GM18861 (cell line): ENCODE measurements around the gene MPDZ.

Source experiments
- ATAC-seq: cut with Tn5 transposase; IDR thresholded peaks from one replicate; pipeline ENCODE4 v1.9.1; 2021; ENCODE audit not compliant: unreplicated experiment

Gene MPDZ

GRCh38 chr9:13189362-13189761 lies 90.1 kb downstream of the MPDZ start:
- no peak for ATAC-seq

GRCh38 chr9:13186774-13187173 lies 92.7 kb downstream of the MPDZ start:
- ATAC-seq: no peak

DNA sequence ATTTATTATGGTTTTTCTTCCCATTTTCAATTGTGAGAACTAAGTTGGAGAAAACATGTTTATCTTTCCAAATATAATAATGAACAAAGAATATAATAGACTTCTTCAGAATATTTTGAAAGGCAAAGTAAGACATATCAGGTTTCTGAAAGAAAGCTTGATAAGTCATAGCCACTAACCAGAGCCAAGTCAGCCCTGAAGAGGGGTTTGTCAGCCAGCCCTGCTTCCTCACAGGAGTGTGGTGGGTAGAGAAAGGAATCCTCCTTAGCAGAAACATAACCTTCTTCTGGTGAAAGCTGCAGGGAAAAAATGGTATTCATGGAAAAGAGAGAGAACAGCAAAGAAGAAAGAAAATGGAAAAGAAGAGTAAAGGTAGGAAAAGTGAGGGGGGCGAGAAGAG lies 93.4 kb downstream of the MPDZ start:
- ATAC-seq: no peak

- ATAC-seq: no peak
Measured at GRCh38 chr9:13181652-13182051, 97.8 kb downstream of the MPDZ start.

DNA sequence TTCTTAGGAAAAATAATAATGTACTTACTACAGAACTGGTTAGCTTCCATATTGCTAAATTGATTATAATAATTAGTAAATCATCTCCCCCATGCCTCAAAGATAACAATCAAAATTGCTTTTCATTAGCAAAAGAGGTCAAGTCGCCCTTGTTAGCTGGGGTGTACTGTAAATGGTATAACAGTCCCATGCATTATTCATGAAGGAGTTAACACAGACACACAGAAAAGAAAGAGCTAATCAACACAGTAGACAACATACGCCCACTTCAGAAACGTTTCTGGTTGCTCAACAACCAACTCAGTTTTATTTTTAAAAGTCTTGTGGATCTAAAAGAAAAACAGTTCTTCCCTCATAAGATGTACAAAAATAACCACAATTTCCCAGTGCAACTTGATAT lies 100.2 kb downstream of the MPDZ start:
- ATAC-seq: no peak

- no peak for ATAC-seq
Measured at GRCh38 chr9:13175732-13176131, 103.8 kb downstream of the MPDZ start.

DNA sequence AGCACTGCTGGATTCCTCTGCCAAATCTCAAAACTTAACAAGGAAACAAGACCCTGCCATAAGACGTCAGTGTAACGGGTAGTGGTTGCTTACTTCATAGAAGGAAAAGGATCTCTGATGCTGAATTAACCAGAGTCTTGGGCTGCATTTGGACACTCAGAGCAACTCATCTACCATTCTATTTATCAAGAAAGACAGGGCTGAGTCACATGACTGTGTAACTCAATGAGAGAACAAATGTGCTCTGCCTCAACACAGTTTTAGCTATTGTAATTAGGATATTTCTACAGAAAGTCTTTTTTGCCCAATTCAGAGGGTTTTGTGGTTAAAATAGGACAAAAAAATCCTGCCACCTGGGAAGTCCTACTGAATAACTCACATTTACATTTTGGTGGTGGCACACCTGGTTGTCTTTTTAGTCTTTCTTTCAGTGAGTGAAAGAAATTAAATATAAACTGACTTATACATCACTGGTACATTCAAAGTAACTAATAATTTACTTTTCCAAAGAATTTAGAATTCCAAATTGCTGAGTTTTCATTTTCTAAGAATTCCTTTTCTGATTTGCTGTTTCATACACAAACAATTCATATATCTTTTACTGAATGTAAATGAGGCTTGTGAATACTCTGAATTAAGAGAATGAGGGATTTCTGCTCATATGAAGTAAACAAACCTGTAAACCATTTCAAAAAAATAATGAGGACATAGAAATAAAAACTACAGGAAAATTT lies 104.4 kb downstream of the MPDZ start:
- no peak for ATAC-seq

DNA sequence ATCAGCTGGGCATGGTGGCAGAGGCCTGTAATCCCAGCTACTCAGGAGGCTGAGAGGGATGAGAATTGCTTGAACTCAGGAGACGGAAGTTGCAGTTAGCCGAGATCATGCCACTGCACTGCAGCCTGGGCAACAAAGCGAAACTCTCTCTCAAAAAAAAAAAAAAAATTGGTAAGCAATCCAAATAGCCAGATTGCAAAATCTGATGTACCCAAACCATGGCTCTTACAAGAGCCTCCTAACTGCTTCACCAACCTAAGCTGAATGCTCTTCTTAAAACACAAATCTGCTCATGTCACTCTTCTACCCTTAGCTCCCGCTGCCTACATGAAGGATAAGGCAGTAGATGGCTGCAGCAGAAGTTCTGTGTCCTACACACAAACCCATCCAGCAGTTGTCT lies 105.9 kb downstream of the MPDZ start:
- no peak for ATAC-seq

GRCh38 chr9:13171261-13171660 lies 108.2 kb downstream of the MPDZ start:
- ATAC-seq: no peak

DNA sequence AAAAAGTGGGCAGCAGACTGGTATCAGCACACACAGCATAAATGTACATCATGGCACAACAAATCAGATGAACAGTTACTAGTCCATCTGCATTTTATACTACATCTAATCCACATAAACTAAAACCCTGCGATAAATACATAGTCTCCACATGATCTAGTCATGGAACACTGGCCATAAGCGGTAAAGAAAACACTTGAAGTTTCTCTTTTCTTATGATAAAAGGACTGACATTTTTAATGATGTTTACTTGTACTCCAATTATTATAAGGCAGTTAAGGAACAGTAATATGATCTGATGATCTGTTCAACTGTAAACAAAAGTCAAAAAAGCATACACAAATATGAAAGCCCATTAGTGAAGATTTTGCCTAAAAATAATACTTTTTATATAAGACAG lies 112.5 kb downstream of the MPDZ start:
- ATAC-seq: no peak

GRCh38 chr9:13165956-13166355 lies 113.5 kb downstream of the MPDZ start:
- ATAC-seq: no peak

DNA sequence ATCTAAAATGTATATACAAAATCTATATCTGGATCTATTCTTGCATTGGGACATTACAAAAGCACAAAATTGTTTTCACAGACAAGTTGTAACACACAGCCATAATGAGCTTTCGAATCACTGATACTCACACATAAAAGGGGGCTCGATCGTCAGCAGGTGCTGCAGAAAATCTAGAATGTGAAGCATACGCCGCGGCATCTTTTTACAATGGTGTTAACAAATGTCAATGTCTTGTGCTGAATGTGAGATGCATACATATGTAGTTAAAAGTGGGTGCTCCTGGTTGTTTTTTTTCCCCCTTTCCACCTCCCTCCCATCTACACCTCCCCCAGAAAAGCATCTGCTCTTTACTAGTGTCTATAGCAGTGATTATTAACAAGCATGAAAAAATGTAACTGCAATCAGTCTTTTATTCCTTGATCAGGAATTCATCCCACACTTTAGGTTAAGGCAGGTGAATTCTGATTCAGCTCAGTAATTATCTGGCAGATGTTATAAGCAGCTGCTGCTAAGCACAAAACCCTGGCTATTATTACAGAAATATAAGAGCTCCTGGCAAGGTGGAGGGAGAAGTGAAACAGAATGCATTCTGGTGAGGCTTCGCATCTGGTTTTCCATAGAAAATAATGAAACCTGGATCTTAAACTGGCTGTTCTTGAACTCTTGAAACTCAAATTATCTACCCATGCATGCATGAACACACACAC lies 114.1 kb downstream of the MPDZ start:
- ATAC-seq: no peak

- no peak for ATAC-seq
Measured at GRCh38 chr9:13163946-13164345, 115.5 kb downstream of the MPDZ start.

DNA sequence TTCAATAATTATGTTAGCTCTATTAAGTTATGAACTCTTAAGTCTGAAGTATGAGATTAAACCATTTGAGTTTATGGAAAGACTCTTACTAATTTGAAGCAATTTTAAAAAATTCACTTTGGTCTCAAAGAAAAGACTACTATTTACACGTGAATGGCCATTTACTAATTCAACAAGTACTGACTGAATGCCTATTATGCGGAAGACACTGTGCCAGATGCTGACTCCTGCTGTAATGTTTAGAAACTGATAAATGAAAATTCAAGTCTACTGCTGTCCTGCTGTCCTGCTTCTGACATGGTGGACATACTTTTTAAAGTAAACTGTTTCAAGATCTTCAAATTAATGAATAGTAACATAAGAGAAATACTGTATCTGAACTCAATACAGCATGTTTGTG lies 116.2 kb downstream of the MPDZ start:
- no peak for ATAC-seq

- no peak for ATAC-seq
Measured at GRCh38 chr9:13160051-13160450, 119.4 kb downstream of the MPDZ start.

DNA sequence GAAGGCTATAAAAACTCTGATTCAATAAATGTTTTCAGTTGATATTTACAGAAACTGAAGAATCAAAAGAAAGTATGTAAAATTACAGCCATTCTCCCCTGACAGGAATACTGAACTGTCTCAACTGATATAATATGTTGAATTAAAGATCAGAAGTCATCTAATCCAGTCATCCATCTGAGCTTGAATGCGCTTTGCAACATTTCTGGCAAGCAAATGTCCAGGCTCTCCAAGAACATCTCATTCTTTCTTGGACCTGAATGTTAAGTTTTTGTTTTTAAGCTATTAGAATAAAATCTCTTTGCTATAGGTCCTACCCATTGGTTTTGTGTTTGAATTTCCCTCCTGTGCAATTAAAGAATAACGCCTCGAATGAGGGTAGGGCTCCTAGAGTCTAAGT lies 120.5 kb downstream of the MPDZ start:
- ATAC-seq: no peak

DNA sequence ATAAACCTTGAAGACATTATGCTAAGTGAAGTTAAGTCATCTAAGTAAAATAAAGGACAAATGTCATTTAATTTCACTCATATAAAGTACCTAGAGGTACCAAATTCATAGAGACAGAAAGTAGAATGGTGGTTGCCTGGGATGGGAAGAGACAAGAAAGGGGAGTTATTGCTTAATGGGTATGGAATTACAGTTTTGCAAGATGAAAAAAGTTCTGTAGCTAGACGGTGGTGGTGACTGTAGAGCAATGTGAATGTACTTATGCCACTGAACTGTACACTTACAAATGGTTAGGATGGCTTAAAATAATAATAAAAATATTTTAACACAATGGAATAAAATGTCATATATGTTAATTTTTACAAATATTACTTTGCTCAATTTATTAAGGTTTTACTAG lies 128.0 kb downstream of the MPDZ start:
- no peak for ATAC-seq

DNA sequence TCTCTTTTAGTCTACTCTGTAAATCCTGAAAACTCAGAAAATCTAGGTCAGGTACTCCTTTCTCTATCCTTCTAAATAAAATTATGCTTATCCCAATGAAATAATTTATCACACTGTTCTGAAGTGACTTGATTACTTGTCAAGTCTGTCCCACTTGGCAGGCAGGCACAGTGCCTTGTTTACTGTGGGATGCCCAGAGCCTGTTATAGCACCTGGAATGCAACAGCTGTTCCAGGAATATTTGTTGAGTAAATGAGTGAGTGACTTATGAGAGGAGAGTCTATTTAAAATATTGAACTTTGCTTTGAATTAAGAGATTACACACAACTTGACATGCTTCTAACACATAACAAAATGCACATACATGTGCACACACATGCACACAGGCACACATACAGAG lies 130.0 kb downstream of the MPDZ start:
- ATAC-seq: no peak

- ATAC-seq: no peak
Measured at GRCh38 chr9:13146840-13147239, 132.7 kb downstream of the MPDZ start.

GRCh38 chr9:13145340-13145739 lies 134.2 kb downstream of the MPDZ start:
- ATAC-seq: no peak

GRCh38 chr9:13144166-13144775 lies 135.2 kb downstream of the MPDZ start:
- no peak for ATAC-seq

- no peak for ATAC-seq
Measured at GRCh38 chr9:13143281-13143680, 136.2 kb downstream of the MPDZ start.
